HG02763 (cell line): ENCODE measurements around the gene NKX6-2.
"Not testable (repeated sequence)": the region's sequence is repeated elsewhere in the genome, so short reads cannot be mapped to it uniquely, and the experiment has no call there.

Source experiments
- ATAC-seq: cut with Tn5 transposase; IDR thresholded peaks from one replicate; pipeline ENCODE4 v1.9.1; 2021; ENCODE audit warnings: mild to moderate bottlenecking, moderate library complexity; ENCODE audit not compliant: unreplicated experiment

NKX6-2 gene

DNA sequence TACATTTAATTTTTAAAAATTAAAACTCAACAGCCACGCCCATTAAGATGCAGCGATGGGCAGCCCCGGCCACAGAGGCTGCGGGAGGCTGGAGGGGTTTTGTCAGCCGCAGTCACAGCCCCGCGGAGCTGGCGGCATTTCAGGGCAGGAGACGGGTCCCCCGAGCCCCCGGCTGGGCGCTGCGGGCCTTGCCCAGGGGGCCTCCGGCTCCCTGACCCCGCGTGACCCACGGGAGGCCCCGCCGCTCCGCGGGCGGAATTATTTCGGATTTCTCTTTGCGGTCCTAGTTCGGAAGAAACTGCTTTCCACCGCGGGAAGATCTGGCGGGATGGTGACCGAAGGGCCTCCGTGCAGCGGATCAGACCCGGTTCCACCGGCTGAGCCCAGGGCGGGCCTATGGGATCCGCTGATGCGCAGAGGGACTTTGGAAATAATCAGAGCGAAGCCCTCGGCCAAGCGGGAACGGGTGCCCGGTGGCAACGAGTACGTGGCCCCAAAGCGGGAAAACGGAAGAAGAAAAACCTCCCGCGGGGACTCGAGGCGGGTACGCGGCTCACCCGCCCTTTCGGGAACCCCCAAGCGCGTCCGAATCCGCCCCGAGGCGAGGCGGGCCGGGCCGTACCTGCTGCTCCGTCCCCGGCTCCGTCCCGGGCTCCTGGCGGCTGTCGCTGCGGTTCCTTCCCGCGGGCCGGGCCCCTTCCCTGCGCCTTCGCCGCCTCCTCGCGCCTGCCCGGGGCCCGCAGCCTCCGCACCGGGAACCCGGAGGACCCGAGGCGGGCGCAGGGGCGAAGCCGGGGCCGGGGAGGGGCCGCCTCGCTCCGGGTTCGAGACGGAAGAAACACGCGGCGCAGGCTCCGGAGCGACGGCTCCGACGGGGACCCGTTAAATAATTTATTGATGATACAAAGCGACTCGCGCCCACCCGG lies 1.7 kb downstream of the NKX6-2 start:
- ATAC-seq = no peak

DNA sequence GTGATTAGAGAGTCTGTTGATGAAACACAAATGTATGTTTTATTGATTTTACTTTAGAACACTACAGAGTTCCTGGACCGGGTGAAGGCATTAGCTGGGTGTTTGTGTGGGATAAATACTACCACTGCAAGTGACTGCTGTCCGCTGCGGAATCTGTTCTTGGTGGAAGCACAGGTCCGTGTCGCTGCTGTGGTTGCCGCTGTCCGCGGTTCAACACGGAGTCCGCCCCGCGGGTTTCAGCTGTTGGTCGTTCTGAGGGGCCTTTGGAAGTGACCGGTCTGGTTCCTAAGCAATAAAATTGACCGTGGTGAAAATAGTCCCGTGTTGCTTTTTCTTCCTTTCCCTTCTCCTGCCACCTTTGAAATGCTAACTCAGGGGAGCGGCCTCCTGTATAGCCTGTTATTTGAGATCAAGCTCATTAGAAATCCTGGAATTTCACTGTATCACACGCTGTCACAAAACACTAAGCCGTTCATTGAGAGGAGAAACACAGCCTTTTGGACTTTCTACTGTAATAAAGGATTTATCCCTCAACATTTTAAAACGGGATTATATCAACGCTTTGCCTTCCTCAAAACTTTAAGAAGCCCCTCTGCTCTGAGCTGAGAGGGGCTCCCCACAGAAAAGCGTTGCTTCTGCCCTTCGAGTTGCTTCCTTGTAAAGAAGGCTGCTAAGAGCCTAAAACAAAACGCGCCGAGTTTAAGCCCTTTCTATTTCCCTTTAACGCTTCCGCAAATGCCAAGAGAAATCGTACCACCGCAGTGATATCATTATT lies 2.6 kb downstream of the NKX6-2 start:
- ATAC-seq = no peak

DNA sequence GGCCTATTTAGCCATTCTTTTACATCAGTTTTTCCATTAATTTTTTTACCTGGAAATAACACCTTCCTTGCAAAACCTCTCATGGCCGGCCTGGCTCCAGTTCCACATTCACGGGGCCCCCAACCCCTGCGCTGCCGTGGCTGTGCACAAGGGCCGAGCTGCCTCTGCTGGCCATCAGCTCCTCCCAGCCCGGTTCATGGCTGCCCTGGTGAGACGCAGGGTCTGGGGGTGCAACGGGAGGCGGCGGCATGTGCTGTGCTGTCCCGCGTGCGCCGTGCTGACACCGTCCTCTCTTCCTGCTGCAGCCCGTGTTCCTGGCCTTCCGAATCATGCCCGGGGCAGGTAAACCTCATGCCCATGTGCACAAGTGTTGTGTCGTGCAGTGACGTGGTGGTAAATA lies 4.4 kb downstream of the NKX6-2 start:
- no peak for ATAC-seq

DNA sequence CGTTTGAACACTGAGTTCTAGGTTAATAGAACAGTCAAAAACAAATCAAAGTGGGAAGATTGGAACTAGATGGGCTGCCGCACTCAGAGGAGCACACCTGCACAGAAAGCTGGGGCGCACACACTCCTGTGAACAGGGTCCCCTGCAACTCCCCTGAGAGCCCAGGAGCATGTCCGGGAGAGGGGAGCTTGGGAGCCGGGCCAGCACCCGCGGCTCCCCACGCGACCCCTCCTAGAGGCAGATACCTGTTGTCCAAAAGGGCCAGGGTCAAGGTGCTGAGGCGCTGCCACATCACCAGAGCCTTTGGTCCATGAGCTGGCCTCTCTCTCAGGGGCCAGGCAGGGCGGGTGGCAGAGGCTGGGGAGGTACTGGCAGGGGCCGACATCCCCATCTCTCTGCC lies 5.6 kb downstream of the NKX6-2 start:
- ATAC-seq = no peak

DNA sequence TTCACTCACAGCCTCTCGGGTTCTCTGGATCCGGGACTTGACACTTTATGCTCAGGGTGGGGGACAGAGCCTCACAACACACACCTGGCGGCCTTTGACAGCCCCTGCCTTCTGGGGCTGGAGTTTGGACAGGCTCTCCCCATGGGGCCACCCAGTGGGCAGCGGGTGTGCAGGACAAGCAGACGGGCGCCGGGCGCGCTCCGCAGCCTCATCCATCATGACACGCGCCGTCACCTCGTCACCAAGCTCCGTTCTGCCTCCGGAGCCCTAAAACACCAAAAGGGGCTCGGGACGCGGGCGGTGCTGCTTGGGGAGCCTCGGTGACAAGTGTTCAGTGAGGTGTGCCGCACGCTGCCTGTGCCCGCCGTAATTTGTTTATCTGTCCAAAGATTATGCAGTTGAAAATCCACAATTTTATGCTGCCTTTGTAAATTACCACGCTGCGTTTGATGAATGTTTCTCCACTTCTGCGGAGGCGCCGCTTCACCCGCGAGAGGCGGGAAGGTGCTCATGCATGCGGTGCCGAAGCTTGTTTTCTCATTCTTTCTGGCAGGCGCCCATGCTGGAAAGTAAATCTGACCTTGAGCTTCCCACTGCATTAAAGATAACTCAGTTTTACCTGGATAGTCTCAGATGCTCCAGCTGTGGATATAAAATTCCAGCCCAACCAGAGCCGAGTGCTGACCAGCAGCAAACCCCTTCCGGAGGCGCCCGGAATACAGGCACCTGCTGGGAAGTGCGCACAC lies 6.2 kb downstream of the NKX6-2 start:
- ATAC-seq = no peak

DNA sequence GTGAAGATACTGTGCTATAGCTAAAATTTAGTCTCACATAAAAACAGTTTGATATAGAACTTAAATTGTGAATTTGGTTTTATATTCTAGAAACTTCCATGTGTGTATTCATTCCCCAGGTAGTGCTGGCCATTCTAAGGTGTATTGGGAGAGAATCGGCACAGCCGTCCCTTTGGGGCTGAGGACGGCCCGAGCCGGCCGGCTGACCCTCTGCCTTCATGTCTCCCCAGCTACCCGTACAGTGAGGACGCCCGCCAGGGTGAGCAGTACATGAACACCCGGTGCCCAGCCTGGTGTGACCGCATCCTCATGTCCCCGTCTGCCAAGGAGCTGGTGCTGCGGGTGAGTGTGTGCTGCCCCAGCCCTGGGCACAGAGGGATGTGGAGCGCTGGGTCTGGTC lies 8.5 kb downstream of the NKX6-2 start:
- ATAC-seq = no peak

DNA sequence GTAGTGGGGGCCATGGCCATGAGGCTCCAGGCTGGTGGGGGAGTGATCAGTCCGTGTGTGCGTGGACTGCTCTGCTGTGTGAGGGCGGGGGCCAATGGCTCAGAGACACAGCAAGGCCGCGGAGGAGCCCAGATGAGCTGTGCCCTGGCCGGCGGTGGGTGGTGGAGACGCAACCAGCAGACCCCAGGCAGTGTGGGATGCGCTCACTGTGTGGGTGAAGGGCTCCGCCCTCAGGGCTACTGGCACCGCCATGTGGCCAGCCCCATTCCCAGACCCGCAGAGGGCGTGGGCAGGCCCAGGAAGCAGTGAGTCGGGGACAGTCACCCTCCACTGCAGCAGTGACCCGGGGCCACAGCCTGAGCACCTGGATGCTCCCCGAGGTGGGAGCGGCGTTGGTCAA lies 9.1 kb downstream of the NKX6-2 start:
- ATAC-seq = no peak

DNA sequence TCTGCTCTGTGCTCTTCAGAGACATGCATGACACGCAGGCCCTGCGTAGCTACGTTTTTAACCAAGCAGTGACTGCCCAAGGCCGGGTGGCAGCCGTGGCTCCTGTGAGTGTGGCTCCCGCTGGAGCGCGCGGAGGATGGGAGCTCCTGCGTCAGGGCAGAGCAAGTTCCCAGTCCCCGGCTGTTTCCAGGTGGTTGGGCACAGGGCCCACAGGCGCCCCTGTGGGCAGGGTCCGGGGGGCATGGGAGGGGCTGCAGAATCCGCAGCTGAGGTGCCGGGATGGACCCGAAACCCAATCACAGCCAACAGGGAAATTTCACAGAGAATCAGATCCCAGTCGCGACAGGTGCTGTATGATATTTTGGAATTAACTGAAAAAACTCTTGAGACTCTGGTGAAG lies 9.8 kb downstream of the NKX6-2 start:
- no peak for ATAC-seq

DNA sequence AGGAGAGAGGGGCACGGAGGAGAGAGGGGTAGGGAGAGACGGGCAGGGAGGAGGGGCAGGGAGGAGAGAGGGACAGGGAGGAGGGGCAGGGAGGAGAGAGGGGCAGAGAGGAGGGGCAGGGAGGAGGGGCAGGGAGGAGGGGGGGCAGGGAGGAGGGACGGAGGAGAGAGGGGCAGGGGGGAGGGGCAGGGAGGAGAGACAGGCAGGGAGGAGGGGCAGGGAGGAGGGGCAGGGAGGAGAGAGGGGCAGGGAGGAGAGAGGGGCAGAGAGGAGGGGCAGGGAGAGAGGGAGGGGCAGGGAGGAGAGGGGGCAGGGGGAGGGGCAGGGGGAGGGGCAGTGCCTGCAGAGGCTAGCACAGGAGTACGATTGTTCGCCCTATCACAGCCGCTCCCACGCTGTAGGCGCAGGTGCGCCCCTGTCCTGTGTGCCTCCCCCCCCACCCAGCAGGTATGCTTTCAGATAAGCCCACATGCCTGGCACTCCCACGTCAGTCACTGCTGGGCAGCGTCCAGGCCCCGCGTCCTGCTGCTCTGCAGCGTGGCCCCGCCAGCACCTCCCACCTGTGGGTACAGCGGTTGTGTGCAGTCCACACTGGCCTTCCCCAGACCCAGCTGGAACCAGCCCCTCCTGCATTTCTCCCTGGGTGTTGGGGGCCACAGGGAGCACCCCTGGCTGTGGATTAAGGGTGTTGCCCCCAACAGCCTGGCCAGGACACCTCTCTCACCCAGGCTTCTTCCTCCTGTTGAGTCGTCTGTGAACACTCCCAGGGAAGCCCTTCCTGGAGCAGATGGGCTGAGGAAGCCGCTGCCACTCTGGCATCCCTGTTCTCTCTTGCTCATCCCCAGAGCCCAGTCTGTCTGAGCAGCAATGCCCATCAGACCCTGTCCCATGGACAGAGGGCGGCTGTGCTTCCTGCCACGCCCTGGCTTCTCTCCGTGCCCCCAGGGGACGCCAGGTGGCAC lies 10.8 kb downstream of the NKX6-2 start:
- ATAC-seq = no peak

DNA sequence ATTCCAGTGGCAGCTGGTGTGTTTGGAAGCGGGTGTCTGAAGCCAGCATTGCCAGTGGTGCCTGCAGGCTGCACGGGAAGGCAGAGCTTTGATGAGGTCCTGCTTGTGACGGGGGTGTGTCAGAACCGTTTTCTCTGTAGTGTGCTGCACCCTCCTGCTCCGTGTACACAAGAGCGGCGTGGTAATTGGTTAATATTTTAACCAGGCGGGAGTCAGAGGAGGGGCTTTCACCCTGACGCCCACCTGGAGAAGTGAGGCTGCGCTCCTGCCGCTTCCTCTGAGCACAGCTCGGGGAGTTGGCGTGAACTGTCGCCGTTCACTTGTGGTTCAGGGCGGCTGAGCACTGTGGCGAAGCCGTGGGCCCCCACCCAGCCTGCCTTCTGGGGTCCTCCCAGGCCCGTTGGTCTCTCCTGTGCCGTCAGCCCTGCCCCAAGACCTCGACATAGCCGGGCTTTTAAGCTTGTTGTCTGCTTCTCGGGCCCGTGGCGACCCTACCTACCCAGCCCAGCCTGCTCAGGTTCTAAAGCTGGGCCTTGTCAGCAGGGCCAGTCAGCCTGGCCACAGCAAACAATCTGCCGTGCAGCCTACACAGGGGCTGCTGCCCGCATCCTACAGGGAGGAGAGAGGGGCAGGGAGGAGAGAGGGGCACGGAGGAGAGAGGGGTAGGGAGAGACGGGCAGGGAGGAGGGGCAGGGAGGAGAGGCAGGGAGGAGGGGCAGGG lies 11.6 kb downstream of the NKX6-2 start:
- ATAC-seq = no peak

DNA sequence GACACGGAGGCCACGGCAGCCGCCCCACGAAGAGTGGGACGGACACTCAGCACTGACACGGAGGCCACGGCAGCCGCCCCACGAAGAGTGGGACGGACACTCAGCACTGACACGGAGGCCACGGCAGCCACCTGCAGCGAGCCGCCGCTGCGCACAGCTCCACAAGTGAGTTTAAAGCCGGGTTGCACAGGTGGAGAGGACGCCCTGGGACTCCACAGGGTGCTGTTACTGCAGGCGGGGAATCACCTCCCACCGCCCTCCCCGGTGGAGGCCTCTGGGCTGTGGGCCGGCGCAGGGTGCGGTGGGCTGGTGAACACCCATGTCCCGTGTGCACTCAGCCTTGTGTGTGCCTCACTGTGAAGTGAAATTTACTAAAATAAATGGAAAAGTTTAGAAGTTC lies 13.1 kb downstream of the NKX6-2 start:
- ATAC-seq = not testable (repeated sequence)

DNA sequence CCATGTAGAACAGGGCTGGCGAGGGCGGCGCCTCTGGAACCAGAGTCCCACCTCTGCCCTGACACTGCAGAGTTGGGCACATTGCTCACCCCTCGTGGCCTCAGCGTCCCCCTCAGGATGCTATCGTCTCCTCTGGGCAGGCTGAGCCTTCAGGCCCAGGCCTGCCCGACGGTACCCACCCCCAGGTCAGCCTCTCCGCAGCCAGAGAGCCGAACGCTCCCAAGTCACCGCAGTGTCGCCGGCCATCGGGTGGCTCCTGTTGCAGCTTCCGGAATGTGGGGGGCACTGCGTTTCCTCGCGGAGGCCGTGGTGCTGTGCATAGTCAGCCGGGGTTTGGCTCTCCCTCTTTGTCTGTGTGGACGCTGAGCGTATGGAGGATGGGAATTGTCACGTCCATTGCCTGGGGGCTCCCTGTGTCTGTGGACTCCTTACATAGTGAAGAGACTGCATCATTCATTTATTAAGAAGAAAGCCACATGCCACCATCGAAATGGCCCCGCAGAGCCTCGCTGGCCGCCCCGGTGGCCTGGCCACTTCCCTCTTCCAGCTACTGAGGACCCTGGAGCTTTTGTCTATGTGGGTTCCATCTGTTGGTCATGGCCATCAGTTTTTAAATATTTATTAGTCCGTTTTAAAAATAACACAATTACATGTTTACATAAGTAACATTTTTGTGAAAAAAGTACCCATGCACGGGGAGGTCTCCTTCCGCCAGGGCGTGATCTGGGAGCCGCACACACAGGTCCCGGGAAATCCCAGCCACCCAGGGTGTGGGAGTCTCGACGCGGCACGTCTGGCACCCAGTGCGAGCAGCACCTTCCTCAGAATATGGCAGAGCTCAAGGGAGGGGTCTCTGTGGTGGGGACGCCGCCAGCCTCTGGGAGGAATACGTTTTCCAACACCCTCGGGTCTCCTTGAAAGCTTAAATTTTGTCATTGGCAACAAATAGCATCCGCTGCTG lies 15.6 kb downstream of the NKX6-2 start:
- no peak for ATAC-seq

DNA sequence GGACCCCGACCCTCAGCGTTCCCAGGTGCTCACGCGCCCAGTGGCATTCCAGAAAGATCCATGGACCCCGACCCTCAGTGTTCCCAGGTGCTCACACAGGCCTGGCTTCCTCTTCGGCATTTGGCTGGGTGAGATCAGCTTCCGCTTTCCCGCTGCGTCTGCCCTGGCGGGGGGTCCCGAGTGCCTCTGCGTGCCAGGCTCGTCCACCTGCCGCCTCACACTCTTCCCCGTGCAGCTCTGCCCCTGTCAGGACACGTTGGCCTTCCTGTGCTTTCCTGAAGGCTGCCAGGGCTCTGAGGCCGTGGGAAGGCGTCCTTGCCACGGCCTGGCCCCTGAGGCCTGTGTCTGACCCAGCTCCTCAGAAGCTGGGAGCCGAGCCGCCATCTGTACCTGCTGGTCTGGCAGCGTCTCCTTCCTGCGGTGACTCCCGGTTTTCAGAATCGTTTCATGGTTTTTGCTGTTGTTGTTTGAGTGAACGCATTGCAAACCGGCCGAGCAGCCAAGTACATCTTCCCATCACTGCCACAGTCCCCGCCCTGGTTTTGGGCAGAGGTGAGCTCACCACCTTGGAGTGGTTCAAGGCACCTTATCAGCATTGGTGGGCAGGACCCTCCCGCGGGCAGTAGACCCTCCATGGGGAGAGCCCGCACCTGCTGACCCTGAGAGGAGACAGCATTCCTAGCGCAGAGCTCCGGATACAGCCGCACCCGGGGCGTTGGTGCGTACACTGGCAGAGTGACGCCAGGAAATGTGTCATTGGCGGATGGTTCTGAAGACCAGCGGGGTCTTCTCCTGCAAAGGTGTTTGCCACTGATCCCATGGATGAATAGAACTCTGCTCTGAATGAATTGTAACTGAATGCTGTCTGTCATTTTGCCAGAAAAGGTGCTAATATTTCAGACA lies 17.4 kb downstream of the NKX6-2 start:
- ATAC-seq = no peak

DNA sequence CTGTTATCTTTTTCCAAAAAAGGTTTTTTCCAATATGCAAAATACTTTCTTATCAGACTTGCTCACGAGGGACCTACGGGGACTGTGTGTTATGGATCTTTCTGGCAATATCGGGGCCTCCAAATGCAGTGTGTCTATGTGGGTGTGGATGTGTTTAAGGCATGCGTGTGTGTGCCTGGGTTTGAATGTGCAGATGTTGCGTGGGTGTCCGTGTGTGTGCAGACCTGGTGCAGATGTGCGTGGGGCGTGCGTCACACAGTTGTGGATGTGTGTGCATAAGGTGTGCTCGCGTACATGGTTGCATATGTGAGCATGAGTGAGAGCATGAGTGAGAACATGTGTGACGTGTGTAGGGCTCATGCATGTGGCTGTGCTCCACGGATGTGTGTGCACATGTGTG lies 19.7 kb downstream of the NKX6-2 start:
- no peak for ATAC-seq

DNA sequence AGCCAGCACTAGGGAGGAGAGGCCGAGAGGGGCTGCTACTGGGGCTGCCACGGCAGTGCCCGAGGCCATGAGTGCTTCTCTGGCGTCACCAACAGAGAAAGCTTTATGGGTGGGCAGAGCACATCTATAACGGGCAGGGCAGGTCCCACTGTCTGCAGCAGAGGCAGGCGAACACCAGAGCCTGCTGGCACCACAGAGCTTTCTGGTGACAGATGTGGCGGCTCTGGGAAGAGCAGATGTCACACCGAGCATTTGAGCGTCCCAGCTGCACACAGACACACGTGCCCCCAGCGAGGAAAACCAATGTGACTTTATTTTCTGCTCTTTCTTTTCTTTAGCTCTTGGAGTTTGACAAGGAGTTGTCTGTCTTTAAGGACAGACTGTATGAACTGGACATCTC lies 20.5 kb downstream of the NKX6-2 start:
- ATAC-seq = no peak

DNA sequence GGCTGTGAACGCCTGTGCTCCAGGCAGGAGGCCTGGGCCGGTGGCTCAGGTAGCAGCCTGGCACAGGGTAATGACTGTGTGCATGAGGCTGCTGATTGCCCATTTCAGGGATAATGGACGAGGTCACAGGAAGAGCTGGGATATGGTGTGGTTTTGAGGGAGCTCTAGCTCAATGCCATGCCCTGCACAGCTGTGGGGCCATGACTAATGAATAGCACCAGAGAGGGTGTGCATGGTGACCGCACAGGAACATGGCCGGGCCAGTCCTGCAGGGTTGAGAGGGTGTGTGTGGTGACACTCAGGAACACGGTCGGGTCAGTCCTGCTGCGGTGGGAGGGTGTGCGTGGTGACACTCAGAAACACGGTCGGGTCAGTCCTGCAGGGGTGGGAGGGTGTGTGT lies 21.8 kb downstream of the NKX6-2 start:
- no peak for ATAC-seq

DNA sequence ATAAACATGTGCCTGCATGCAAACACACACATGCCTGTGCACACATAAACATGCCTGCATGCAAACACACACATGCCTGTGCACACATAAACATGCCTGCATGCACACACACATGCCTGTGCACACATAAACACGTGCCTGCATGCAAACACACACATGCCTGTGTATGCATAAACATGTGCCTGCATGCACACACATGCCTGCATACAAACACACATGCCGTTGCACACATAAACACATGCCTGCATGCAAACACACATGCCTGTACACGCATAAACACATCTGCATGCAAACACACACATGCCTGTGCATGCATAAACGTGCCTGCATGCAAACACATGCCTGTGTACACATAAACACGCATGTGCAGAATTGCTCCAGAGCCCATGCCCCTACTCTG lies 22.4 kb downstream of the NKX6-2 start:
- ATAC-seq = no peak

DNA sequence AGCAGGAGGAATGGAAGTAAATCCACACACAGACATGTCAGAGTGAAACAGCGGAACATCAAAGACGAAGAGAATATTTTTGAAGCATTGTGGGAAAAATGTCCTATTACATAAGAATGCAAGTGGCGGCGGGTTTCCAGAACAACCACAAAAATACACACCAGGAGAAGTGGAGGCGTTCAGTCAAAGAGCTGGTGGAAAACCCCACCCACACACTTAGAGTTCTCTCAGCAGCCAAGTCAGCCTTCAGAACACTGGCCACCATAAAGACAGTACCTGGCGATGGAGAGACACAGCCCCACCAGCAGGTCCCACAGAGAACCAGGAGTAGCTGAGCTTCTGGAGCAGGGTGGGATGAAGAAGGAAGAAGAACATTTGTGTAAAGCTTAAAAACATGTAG lies 23.7 kb downstream of the NKX6-2 start:
- ATAC-seq = no peak
